Endothelial cell of umbilical vein (primary cell): ENCODE results near the gene KCTD20. TPM values are rescaled to one million over a fixed set of nuclear protein-coding genes. Genes with fewer than 3 reads are reported as not detected.

Experiments used
- BruUV-seq: library from RNA; stranded (reverse); fragments of 400-500 nt; replicated peaks from 2 replicates; lab custom pipeline; 2021; lab: Mats Ljungman, UMichigan
- CTCF ChIA-PET: fragments of 300-600, 350-600 bp; sonication (Branson Sonifier 250); formaldehyde crosslinking; loops from one replicate; lab custom pipeline; 2021; ENCODE audit warnings: antibody characterized with exemption, inconsistent platforms; lab: Charles Lee
- POLR2A ChIA-PET: fragments of 300-600, 350-600 bp; sonication (Branson Sonifier 250); formaldehyde crosslinking; loops from one replicate; lab custom pipeline; 2021; ENCODE audit warnings: antibody characterized with exemption, inconsistent platforms; lab: Charles Lee
- DNase-seq: peaks from one replicate; pipeline ENCODE4 v3.0.0-alpha.2; 2011; ENCODE audit warnings: low read depth, low spot score
- FAIRE-seq: peaks from 2 replicates; lab custom pipeline; 2011; peaks lifted over from hg19 to GRCh38; lab: Jason Lieb, UNC
- H2AFZ ChIP-seq: 2 replicates; pipeline ENCODE4 v1.6.0; 2012; ENCODE audit warnings: low read depth, low read length, control low read depth, inconsistent platforms
- H3K27ac ChIP-seq: 2 replicates; pipeline ENCODE4 v1.5.1; 2011; ENCODE audit warnings: low read depth, mild to moderate bottlenecking, control low read depth, low read length, moderate library complexity; ENCODE audit not compliant: insufficient read depth
- H3K27me3 ChIP-seq, 2 experiments: 2 replicates each; pipeline versions ENCODE4 v1.6.0 to v1.6.1; 2011; ENCODE audit warnings: low read length in 2 of 2, mixed read lengths in 1 of 2; ENCODE audit not compliant: control insufficient read depth in 2 of 2, insufficient read depth in 2 of 2
- H3K36me3 ChIP-seq, 2 experiments: 2 replicates in 1 of 2; 3 replicates in 1 of 2; pipeline ENCODE4 v1.5.1; 2011; ENCODE audit warnings: low read length in 2 of 2, mild to moderate bottlenecking in 1 of 2, moderate library complexity in 1 of 2; ENCODE audit not compliant: control insufficient read depth in 2 of 2, insufficient read depth in 2 of 2; ENCODE audit errors: extremely low read depth in 1 of 2
- H3K4me1 ChIP-seq: 3 replicates; pipeline ENCODE4 v1.5.1; 2011; ENCODE audit warnings: mild to moderate bottlenecking, low read length; ENCODE audit not compliant: control insufficient read depth, insufficient read depth; ENCODE audit errors: extremely low read depth
- H3K4me2 ChIP-seq: 2 replicates; pipeline ENCODE4 v1.6.1; 2011; ENCODE audit warnings: low read length, control low read depth, mixed read lengths; ENCODE audit not compliant: insufficient read depth
- H3K4me3 ChIP-seq, 3 experiments: fragments of 200-600 bp in 1 of 3; sonication (generic), shearing (Covaris generic) in 1 of 3; replicated peaks in 1 of 3; 2 replicates each; pipeline ENCODE4 v1.5.1; 2011 to 2016; ENCODE audit warnings: control low read depth in 3 of 3, low read length in 3 of 3, mild to moderate bottlenecking in 2 of 3, inconsistent platforms in 1 of 3, low read depth in 1 of 3, moderate library complexity in 1 of 3; ENCODE audit not compliant: insufficient read depth in 1 of 3
- H3K79me2 ChIP-seq: 2 replicates; pipeline ENCODE4 v1.6.0; 2012; ENCODE audit warnings: low read length, inconsistent platforms; ENCODE audit not compliant: control insufficient read depth, insufficient read depth
- H3K9ac ChIP-seq: replicated peaks from 2 replicates; pipeline ENCODE3; 2011; ENCODE audit warnings: low read length, control low read depth; ENCODE audit not compliant: insufficient read depth; ENCODE audit errors: extremely low read depth
- H3K9me1 ChIP-seq: replicated peaks from 3 replicates; pipeline ENCODE4 v1.6.0; 2011; ENCODE audit warnings: mild to moderate bottlenecking, low read length; ENCODE audit not compliant: control insufficient read depth, insufficient read depth; ENCODE audit errors: extremely low read depth
- H3K9me3 ChIP-seq: replicated peaks from 2 replicates; pipeline ENCODE4 v1.5.1; 2012; ENCODE audit warnings: low read length, inconsistent platforms; ENCODE audit not compliant: control insufficient read depth, insufficient read depth
- H4K20me1 ChIP-seq: replicated peaks from 2 replicates; pipeline ENCODE3; 2011; ENCODE audit warnings: mild to moderate bottlenecking, low read length; ENCODE audit not compliant: control insufficient read depth, insufficient read depth; ENCODE audit errors: extremely low read depth
- CTCF ChIP-seq, 2 donors: IDR thresholded peaks; 1 replicate in 1 of 2; 2 replicates in 1 of 2; pipeline ENCODE4 v1.5.1; 2011; ENCODE audit warnings: low read length in 2 of 2, mild to moderate bottlenecking in 2 of 2, moderate library complexity in 2 of 2, control low read depth in 1 of 2, inconsistent platforms in 1 of 2, low read depth in 1 of 2; ENCODE audit not compliant: insufficient read depth in 1 of 2; ENCODE audit errors: extremely low read depth in 1 of 2
- EZH2 ChIP-seq: IDR thresholded peaks from 2 replicates; pipeline ENCODE4 v1.6.1; 2012; ENCODE audit warnings: borderline replicate concordance, low read depth, mild to moderate bottlenecking, moderate library complexity, low read length, inconsistent platforms; ENCODE audit not compliant: severe bottlenecking
- FOS ChIP-seq: IDR thresholded peaks from 2 replicates; pipeline ENCODE4 v1.6.1; 2011; ENCODE audit warnings: mild to moderate bottlenecking, low read length, moderate library complexity, borderline replicate concordance; ENCODE audit not compliant: insufficient read depth
- GATA2 ChIP-seq: IDR thresholded peaks from 2 replicates; pipeline ENCODE4 v1.7.0; 2011; ENCODE audit warnings: low read depth, mild to moderate bottlenecking, moderate library complexity, mixed read lengths, low read length; ENCODE audit not compliant: insufficient read length, insufficient read depth
- JUN ChIP-seq: IDR thresholded peaks from 2 replicates; pipeline ENCODE4 v1.6.1; 2011; ENCODE audit warnings: borderline replicate concordance, low read depth; ENCODE audit not compliant: insufficient read length, insufficient read depth
- MAX ChIP-seq: IDR thresholded peaks from 2 replicates; pipeline ENCODE4 v1.6.1; 2011; ENCODE audit not compliant: insufficient read depth, insufficient read length
- POLR2A ChIP-seq: IDR thresholded peaks from 2 replicates; pipeline ENCODE4 v1.6.1; 2012; ENCODE audit warnings: low read depth, mild to moderate bottlenecking, control low read depth, low read length
- POLR2AphosphoS5 ChIP-seq: IDR thresholded peaks from 2 replicates; pipeline ENCODE4 v1.6.1; 2012; ENCODE audit warnings: low read depth, mild to moderate bottlenecking, control low read depth, low read length, moderate library complexity; ENCODE audit not compliant: insufficient read depth
- dilution Hi-C: fragments of 300-500 bp; cut with MboI; formaldehyde crosslinking; loops from one replicate; pipeline ENCODE4 v1.15.0; 2019; ENCODE audit warnings: low sequenced_read_pairs; ENCODE audit not compliant: extremely low pct_ligation_motif_present
- intact Hi-C: fragments of 100-400 bp; cut with micrococcal nuclease; formaldehyde crosslinking; loops from one replicate; pipeline ENCODE4 v1.10.0; 2022
- polyA plus RNA-seq, 4 experiments: library from polyadenylated mRNA; depleted of rRNA in 3 of 4; stranded (reverse) in 3 of 4; unstranded in 1 of 4; fragments of >200 nt; gene quantifications; 2 replicates each; pipeline versions ENCODE4 v1.2.1 to v1.2.3, GENCODE V29; 2011 to 2012; ENCODE audit warnings: missing spikeins in 1 of 4
- total RNA-seq: library from RNA; stranded (reverse); gene quantifications from 2 replicates; pipeline ENCODE4 v1.2.3, GENCODE V29; 2021

Gene KCTD20
- total and polyA plus RNA-seq, 2 donors (not counting 3 experiments of a cell fraction or from before 2014, with no cell fraction given): 26.2 to 47.2 TPM

DNA sequence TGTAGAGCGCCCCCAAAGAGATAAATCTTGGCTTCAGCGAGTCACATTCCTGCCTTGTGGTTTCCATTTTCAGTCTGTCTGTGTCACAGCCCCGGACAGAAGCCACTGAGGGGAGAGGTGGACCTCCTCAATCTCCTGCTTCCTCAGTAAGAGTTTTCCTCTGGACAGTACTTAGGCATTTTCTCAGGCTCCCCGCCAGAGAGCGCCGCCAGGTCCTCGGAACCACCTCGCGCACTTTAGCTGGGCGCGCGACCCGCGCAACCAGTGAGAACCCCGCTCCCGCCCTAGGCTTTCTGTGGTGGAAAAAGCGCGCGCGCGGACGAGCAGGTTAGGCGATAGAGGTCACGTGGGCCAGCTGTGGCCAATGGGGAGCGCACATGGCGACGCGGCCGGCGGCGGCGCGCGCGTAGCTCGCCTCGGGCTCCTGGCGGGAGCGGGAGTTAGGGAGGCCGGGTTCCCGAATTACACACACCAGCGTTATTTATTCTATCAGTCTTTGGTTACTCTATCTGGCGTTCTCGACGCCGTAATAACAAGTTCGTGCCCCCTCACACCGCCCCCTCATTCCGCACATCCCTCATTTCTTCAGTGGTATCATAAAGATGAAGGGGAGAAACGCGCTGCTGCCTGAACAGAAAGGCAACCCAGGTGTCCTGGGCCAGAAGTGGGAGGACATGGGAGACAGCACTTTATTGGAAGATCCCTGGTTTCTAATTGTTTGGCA, 19.5 kb upstream of the KCTD20 start:
- Histone ChIP-seq H3K79me2 (no peaks in the 10 kb centered on the region), H3K36me3 (no peaks in the 10 kb centered on the region), H3K4me1 (peaks cover 12% of the 10 kb centered on the region), H3K9me3 (no peaks in the 10 kb centered on the region), H3K27me3 (no peaks in the 10 kb centered on the region), H4K20me1 (no peaks in the 10 kb centered on the region), H3K9me1 (no peaks in the 10 kb centered on the region), H3K4me2 (peak overlapping the region; percentile 94), H3K9ac (peak overlapping the region; percentile 81), H3K27ac (peak overlapping the region; percentile 54), H3K4me3 (peak overlapping the region; percentile 52 to 75 (median 63)), H2AFZ (peak overlapping the region; percentile 99)
- CTCF ChIA-PET: interaction anchor here (0.6 to 1.5 kb wide), 24 partner anchors 8 to 192 kb away, joined by 3 to 18 read pairs (median 4); partner anchors contain the start of gene KCTD20
- FAIRE-seq: peak; percentile 91
- dilution Hi-C loops: no loop called here
- TF ChIP-seq POLR2A (peak; percentile 78), MAX (peak; percentile 97), POLR2AphosphoS5 (peak; percentile 54), JUN (no peak), GATA2 (no peak), CTCF (IDR thresholded peaks at IDR 0.05; ENCODE audit: extremely low read depth in 1 of 2, insufficient read depth in 1 of 2, low read depth in 1 of 2, low read length in 2 of 2) (peak; percentile 59 to 74), EZH2 (no peak), FOS (no peak)
- peak; percentile 98 for DNase-seq
- BruUV-seq: TSS peak; percentile 78
- POLR2A ChIA-PET: interaction anchor here (0.6 kb wide), 1 partner anchor 174 kb away, joined by 3 read pairs; no protein-coding TSS in a partner anchor
- intact Hi-C loops: loop anchor here (1.0 to 5.0 kb wide), 8 partner anchors 18 to 336 kb away; partner anchors contain the start of gene SRSF3
